Choroid plexus epithelial cell (primary cell): ENCODE measurements around the gene PPIA.

Experiments
- DNase-seq: peaks from one replicate; pipeline ENCODE4 v3.0.0-alpha.2; 2010; ENCODE audit warnings: low read depth
- H3K4me3 ChIP-seq: 2 replicates; pipeline ENCODE4 v1.5.1; 2011; ENCODE audit warnings: low read depth, mild to moderate bottlenecking, control low read depth, low read length, moderate library complexity
- CTCF ChIP-seq: conservative IDR thresholded peaks from 2 replicates; pipeline ENCODE4 v1.5.1; 2011; ENCODE audit warnings: low read depth, mild to moderate bottlenecking, control low read depth, inconsistent platforms, low read length, moderate library complexity

Gene PPIA

GRCh38 chr7:44764665-44765578, 31.6 kb upstream of the PPIA start:
- TF ChIP-seq CTCF, result peak; percentile 25
- no peak for DNase-seq
- no peak overlapping the region for H3K4me3 ChIP-seq

DNA sequence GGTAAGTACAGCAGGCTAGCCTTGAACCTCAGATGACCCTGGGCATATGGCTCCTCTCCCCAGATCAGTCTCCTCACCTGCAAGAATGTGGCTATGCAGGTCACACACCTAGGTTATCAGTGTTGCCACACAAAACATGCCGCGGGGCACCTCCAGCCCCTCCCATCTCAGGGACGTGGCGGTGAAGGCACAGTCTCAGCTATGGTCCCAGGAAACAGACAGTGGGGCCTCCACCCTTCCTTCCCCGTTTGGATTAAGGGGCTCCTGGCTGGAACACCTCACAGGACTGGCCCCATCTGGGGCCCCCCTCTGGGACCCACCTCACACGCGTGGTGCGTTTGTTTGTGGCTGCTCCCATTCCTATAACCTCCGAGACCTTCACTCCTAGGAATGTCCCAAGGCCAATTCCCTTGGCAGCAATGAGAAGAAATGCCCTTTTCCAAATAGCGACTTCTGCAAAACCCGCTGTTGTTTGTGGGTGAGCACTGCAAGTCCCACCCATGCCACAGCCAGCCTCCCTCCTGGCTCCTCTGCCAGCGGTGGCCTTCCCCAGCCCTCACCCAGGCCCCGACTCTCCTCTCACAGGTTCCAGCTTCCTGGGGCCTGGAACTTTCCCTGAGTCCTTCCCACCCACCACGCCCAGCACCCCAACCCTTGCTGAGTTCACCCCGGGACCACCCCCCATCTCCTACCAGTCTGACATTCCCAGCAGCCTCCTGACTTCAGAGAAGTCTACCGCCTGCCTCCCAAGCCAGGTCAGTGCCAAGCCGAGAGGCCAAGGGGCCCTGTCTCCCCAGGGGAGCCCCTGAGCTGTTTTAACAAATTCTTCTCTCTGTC, 30.7 kb upstream of the PPIA start:
- no peak for DNase-seq
- TF ChIP-seq CTCF, result no peak

DNA sequence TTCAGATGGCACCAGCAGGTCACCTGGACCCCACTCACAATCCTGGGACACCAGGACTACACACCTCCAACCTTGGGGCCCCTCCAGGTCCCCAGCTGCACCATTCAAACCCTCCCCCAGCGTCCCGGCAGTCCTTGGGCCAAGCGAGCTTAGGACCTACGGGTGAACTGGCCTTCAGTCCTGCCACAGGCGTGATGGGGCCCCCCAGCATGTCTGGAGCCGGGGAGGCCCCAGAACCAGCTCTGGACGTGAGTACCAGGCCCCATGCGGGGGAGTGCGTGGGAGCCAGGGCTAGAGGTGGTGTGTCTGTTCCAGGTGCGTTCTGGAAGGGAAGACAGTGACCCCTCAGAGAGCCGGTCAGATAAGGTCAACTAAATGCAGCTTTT, 30.1 kb upstream of the PPIA start:
- TF ChIP-seq CTCF, result no peak
- DNase-seq, result no peak
- no peak overlapping the region for H3K4me3 ChIP-seq

More for the DNA sequence above, 30.7 kb upstream of the PPIA start:
- H3K4me3 ChIP-seq, result no peak overlapping the region

GRCh38 chr7:44767134-44767911, 29.2 kb upstream of the PPIA start:
- DNase-seq, result no peak
- no peak overlapping the region for H3K4me3 ChIP-seq
- TF ChIP-seq CTCF, result no peak

GRCh38 chr7:44767912-44768627, 28.4 kb upstream of the PPIA start:
- TF ChIP-seq CTCF, result no peak
- H3K4me3 ChIP-seq, result no peak overlapping the region
- DNase-seq, result peak; percentile 87
